ENCODE data around the gene TRIM8. TPM values are rescaled to one million over a fixed set of nuclear protein-coding genes. Genes with fewer than 3 reads are reported as not detected.

The TRIM8 gene
- total RNA-seq, 1 donor from 2014 or later = 216 TPM

DNA sequence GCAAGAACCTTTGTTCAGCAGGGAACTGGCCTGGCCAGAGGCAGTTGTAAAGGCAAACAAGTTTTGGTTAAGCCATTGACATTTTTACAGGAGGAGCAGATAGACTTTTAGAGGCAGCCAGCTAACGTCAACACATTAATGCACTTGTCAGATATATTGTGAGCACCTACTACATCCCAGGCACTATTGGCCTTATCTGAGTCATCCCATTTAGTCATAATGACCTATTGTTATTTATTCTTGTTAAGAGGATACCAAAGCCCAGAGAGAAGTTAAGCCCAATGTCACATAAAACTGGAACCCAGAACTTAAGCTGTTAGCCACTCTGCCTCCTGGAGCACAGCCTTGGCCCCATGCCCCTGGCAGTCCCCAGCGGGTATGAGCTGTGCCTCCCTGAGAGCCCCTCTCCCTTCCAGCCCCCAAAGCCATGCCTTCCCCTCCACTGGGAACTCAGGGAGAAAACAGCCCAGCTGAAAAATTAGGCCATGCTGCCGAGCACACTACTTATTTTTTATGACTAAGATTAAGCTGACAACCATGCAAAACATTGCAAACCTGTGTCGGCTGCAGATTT, 32.7 kb upstream of the TRIM8 start:
- Histone ChIP-seq H3K36me3 (peaks cover 4 to 16% of the 10 kb centered on the region in 2 donors), H3K4me3 (no peak overlapping the region), H3K4me1 (peaks cover 0 to 9% of the 10 kb centered on the region in 2 donors), H3K27me3 (no peaks in the 10 kb centered on the region), H3K27ac (peak overlapping the region; percentile 66 to 72), H3K9me3 (no peaks in the 10 kb centered on the region)
- DNase-seq (ENCODE audit: low spot score in 2 of 2) = no peak
- intact Hi-C loops (cut with DNase I) = no loop called here
- TF ChIP-seq CTCF (IDR thresholded peaks at IDR 0.05) = no peak

DNA sequence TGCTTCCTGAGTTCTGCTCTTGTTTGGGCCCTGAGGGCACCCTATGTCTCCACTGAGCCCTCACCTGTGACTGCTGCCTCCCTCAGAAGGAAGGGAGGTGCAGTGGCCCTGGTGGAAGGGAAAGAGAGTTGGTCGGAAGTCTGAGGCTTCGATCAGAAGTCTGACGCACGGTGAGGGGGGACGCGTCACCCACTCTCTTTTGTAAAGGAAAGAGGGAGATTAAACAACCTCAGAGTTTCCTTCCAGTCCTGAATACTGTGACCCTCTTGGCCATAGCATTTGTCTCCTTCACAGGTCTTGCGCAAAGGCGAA, 31.4 kb upstream of the TRIM8 start:
- DNase-seq (ENCODE audit: low spot score in 2 of 2) = no peak
- peaks cover 7 to 28% of the 10 kb centered on the region in 2 donors for H3K36me3 ChIP-seq
- no peak for TF ChIP-seq CTCF (IDR thresholded peaks at IDR 0.05)
- H3K27ac ChIP-seq = peak overlapping the region; percentile 71 to 72
- intact Hi-C loops (cut with DNase I) = no loop called here
- no peaks in the 10 kb centered on the region for H3K27me3 ChIP-seq
- no peak overlapping the region for H3K4me3 ChIP-seq
- H3K9me3 ChIP-seq = no peaks in the 10 kb centered on the region
- H3K4me1 ChIP-seq = peaks cover 0 to 9% of the 10 kb centered on the region in 2 donors

GRCh38 chr10:102613286-102613685, 31.0 kb upstream of the TRIM8 start:
- peak overlapping the region; percentile 71 to 72 for H3K27ac ChIP-seq
- no peak for TF ChIP-seq CTCF (IDR thresholded peaks at IDR 0.05)
- peaks cover 7 to 28% of the 10 kb centered on the region in 2 donors for H3K36me3 ChIP-seq
- no peak overlapping the region for H3K4me3 ChIP-seq
- no peaks in the 10 kb centered on the region for H3K27me3 ChIP-seq
- intact Hi-C loops (cut with DNase I) = no loop called here
- no peak for DNase-seq (ENCODE audit: low spot score in 2 of 2)
- H3K4me1 ChIP-seq = peaks cover 0 to 9% of the 10 kb centered on the region in 2 donors
- no peaks in the 10 kb centered on the region for H3K9me3 ChIP-seq

DNA sequence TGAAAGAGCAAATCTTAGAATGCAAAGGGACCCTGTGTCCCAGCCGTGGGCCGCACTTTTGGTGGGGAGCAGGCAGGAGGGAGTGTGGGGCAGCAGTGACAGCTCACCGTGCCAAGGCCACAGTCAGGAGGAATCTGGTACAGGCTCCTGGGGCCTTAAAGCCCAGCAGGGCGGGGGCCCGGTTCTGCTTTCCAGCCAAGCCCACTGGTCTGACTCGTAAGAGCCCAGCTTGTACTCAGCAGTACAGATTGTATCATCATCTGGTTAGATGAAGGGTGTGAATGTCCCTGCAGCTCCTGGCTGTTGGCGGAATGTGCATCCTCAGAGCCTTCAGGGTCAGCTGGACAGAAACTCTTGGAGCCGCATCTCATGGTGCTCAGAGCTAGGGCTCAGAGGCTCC, 30.5 kb upstream of the TRIM8 start:
- intact Hi-C loops (cut with DNase I) = no loop called here
- H3K4me3 ChIP-seq = no peak overlapping the region
- peaks cover 0 to 9% of the 10 kb centered on the region in 2 donors for H3K4me1 ChIP-seq
- H3K27me3 ChIP-seq = no peaks in the 10 kb centered on the region
- no peak for TF ChIP-seq CTCF (IDR thresholded peaks at IDR 0.05)
- no peaks in the 10 kb centered on the region for H3K9me3 ChIP-seq
- H3K36me3 ChIP-seq = peaks cover 7 to 28% of the 10 kb centered on the region in 2 donors
- H3K27ac ChIP-seq = peak overlapping the region in 1 of 2 donors; percentile 71
- DNase-seq (ENCODE audit: low spot score in 2 of 2) = no peak

DNA sequence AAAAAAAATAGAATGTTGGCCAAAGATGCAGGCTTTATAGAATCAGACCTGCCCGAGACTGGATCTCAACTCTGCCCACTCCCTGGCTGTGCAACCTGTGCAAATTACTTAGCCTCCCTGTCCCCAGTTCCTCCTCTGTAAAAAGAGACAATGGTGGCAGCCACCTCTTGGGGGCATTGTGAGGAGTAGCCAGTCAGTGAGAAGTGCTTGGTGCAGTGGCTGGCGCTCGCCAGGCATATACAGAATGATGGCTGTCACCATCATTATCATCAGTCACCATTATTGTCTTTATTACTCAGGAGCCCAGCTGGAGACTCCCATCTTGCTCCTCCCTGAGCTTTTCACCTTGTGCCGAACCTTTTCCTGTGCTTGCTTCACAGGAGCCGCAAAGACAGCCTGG, 29.4 kb upstream of the TRIM8 start:
- TF ChIP-seq CTCF (IDR thresholded peaks at IDR 0.05) = no peak
- Histone ChIP-seq H3K27me3 (no peaks in the 10 kb centered on the region), H3K4me3 (no peak overlapping the region), H3K9me3 (no peaks in the 10 kb centered on the region), H3K27ac (no peak overlapping the region), H3K4me1 (peaks cover 8 to 19% of the 10 kb centered on the region in 2 donors), H3K36me3 (peaks cover 7 to 28% of the 10 kb centered on the region in 2 donors)
- no peak for DNase-seq (ENCODE audit: low spot score in 2 of 2)
- intact Hi-C loops (cut with DNase I) = no loop called here

GRCh38 chr10:102615361-102615760, 28.9 kb upstream of the TRIM8 start:
- Histone ChIP-seq H3K27me3 (no peaks in the 10 kb centered on the region), H3K4me3 (no peak overlapping the region), H3K9me3 (no peaks in the 10 kb centered on the region), H3K4me1 (peaks cover 13 to 24% of the 10 kb centered on the region in 2 donors), H3K27ac (no peak overlapping the region), H3K36me3 (peaks cover 7 to 28% of the 10 kb centered on the region in 2 donors)
- no peak for TF ChIP-seq CTCF (IDR thresholded peaks at IDR 0.05)
- intact Hi-C loops (cut with DNase I) = no loop called here
- DNase-seq (ENCODE audit: low spot score in 2 of 2) = no peak
